Activated CD8-positive, alpha-beta memory T cell treated with anti-CD3 and anti-CD28 coated beads for 4 hours (primary cell): ENCODE measurements around the gene HMHB1.
"Not testable (repeated sequence)": the region's sequence is repeated elsewhere in the genome, so short reads cannot be mapped to it uniquely, and the experiment has no call there.

Source experiments
- DNase-seq, 2 donors: peaks; one replicate each; pipeline ENCODE4 v3.0.0-alpha.2; 2020; ENCODE audit warnings: low read depth in 2 of 2

HMHB1 gene

DNA sequence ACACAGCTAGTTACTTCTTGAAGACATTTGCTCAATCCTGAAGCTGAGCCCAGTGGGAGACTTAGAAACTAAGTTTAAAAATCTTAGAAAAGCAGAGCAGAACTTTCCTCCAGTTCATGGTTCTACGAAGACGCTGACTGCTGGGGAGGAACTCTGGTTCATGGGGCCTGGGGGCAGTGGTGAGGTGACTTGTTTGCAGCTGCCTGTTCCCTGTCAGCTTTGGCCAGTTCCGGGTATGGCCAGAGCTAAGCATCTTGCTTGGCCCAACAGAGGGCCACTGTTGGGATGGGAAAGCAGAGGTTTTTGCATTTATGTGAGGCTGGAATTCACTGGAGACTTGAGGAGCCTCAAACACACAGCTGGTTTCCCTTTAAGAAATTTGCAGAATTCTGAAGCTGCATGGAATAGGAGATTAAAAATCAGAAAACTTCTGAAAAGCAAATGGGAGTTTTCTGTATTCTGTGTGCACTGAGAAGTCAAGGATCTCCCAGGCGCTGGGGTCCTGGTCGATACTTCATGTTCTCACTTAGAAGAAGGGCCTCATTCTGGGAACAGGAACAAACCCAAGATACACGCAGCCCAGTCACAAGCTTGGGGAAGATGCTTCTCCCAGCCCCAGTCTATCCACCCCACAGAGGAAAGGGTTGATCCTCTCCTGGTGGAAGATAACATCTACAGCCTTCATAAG, 10.6 kb upstream of the HMHB1 start:
- no peak for DNase-seq

DNA sequence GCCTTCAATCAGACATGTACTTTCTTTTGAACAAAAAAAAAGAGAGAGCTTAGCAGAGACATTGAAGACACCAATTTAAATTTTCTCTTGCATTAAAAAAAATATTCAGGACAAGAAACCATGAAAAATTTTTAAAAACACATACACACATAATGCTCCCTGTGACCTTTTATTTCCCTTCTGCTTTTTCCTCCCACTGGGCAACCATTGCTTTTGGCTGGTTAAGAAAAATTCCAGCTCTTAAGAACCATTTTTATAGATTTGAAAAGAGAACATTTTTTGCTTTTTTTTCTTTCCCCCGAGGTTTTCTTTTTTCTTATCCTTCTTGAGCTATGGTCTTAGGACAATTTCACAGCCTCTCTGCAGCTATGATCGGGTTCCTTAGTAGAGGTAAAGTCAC, 6.1 kb upstream of the HMHB1 start:
- DNase-seq = no peak

DNA sequence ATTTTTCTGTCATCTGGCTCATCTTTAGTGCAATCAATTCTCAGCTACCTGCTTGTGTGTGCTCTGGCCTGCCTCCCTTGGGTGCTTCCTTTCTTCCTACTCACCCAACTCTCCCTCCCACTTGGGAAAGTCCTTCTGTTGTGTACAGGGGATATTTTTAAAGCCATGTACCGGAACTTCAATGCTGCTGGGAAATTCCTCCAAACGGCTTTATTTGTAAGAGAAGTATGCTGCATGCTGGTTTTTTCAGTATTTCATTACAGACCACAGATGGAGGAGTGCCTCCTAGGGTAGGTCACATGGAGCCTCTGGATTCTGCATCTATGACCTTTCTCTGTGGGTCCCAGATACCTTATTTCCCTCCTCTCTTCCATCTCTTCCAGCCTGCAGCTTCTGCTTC, 5.4 kb upstream of the HMHB1 start:
- DNase-seq = no peak

DNA sequence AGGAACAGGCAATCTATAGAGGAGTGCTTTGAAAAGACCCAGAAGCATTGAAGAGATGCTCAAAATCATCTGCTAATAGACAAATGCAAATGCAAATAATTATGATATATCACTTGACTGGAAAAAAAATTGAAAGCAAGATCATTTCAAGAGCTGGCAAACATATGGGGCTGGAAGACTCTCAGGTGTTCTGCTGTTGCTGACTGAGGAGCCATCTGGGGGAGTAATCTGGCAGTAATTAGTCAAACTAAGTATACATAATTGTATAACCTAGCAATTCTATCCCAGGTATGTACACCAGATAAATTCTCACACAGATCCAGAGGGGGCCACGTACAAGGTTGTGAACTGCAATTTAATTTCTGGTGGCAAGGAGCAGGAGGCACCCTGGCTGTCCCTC, 4.6 kb upstream of the HMHB1 start:
- no peak for DNase-seq

DNA sequence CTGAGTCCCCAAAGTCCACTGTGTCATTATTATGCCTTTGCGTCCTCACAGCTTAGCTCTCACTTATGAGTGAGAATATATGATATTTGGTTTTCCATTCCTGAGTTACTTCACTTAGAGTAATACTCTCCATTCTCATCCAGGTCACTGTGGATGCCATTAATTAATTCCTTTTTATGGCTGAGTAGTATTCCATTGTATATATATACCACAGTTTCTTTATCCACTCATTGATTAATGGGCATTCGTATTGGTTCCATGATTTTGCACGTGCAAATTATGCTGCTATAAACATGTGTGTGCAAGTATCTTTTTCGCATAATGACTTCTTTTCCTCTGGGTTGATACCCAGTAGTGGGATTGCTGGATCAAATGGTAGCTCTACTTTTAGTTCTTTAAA, 4.4 kb downstream of the HMHB1 start:
- not testable (repeated sequence) for DNase-seq

DNA sequence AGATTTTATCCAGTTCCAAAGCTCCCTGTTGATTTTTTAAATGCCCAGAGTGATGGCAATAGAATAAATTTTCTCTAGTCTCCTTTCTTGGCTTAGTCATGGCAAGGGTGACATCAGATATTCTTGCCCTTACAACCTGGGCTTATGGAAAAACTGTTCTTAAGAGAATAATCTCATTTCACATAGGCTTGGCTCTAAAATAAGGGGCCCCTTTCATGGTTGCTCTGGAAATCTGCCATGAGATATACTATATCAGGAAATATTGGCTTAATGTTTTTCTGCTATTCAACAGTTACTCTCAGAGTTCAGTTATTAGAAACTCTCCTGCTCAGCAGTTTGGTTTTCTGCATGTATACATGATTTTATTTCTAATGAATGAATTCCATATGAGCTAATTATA, 7.8 kb downstream of the HMHB1 start:
- DNase-seq = no peak

DNA sequence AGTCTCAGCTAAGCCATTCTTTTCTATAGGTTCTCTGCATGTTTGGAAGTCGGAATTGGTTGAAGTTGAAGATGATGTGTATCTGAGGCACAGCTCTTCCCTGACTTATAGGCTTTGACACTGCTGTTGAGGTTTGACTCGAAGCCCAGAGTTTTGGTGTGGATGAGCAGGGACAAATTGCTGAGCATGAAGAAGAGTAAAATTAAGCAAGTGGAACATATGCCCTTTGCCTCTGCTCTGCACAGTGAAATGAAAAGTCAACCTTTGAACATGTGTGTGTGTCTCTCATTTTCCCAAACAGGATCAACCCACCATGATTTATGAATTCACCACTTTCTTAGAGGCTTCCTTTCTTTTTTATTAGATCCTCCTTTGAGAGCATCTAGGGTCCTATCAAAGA, 8.5 kb downstream of the HMHB1 start:
- no peak for DNase-seq

DNA sequence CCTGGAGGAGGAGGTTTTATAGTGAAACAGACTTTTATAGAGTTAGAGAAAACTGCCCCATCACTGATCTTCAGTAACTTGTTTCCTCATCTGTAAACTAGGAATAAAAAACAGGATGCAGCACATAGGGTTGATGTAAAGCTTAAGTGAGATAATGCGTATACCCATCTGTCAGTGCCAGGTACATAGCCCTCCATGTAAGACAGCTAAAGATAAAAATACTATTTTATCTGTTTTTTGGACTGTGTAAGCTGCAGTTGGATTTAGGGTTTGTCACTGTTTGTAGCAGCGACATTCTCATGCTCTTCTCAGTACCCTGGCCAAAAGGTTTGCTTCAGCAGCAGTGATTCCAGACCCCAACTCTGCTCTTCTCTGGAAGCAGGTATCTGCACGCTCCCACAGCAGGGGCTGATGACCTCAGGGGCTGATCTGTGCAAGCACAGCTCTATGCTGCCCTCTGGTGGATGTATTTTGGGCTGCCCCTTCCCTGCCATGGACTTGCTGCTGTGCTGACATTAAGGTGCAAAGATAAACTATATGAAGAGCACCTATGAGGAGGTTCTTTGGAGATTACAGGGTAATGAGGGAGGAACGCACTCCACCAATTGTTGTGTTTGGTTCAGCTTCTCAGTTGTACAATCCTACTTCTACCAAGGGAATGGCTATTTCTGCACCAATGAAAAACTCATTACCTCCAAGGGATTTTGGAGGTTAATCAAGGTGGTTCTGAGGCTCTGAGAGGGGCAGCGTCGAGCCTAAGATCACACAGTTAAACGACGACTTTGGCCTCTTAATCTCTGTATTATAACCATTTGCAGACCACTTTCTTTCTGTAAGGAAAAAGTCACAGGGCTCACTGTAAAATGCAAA, 13.1 kb downstream of the HMHB1 start:
- DNase-seq = peak; percentile 72 to 74

DNA sequence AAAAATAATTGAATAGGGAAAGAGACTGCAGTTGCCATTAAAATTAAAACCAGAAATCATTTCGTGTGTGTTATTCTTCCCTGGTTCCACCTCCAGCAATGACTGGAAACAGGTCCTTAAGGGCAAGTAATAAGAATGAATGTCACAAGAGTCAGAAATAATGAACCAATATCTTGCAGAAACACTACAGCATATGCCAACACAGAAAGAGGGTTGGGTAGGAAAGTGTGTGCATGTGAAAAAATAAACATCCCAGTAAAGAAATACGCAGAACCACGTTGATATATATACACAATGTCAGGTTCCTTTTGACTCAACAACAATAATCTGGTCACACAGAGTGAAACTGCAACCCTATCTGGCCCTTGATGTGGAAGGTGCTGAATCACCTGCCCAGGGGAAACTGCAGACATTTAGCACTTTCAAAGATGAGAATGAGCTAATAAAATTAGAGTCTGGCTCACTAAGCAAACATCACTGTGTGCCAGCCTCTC, 15.0 kb downstream of the HMHB1 start:
- no peak for DNase-seq

DNA sequence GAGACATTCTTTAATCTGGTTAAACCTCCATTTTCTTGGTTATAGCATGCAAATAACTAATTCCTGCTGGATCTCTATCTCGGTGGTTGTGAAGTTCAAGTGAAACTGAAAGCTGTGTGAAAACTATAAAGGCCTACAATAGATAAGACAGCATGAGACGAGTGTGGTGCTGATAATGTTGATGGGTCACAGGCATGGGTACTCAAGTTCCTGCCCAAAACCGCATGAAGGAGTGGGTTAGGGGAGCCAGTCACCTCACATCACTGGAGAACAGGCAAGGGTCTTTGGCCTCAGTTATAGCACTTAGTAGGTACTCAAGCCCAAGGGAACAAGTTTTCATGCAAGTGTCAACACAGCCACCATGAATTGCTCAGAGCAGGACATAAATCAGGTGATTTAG, 16.7 kb downstream of the HMHB1 start:
- no peak for DNase-seq

DNA sequence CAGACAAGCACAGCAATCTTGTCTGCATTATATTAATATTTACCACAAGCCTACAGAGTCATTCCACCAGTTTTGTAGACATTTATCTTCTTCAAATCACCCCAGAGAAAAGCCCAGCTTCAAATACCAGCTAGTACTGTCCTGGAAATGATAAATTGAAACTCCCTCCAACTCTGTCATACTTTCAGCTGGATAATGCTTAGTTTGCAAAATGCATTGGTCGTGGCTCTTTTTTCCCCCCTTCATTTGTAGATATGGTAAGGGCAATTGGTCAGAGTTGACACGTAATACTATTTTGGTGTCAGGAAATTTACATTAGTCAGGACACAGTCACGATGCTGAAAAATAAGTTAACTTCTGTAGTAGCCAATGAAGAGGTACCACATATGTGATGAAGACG, 21.2 kb downstream of the HMHB1 start:
- no peak for DNase-seq

DNA sequence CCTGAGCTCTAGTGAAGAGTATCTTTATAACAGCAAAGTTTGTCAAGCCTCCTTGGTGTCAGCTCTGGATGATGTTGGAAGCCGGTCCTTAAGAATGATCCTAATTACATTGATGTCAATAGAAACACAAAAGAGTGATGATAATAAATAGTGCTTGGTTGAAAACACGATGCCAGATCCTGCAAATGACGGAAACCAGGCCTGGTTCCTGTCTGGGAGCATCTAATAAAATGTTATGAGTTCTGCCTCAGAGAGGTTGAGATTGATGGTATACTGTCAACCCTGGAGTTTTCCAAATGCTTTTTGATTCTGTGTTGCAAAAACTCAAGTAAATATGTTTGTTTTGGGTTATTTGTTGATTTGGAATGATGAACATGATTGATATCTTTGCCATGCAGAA, 23.3 kb downstream of the HMHB1 start:
- no peak for DNase-seq

DNA sequence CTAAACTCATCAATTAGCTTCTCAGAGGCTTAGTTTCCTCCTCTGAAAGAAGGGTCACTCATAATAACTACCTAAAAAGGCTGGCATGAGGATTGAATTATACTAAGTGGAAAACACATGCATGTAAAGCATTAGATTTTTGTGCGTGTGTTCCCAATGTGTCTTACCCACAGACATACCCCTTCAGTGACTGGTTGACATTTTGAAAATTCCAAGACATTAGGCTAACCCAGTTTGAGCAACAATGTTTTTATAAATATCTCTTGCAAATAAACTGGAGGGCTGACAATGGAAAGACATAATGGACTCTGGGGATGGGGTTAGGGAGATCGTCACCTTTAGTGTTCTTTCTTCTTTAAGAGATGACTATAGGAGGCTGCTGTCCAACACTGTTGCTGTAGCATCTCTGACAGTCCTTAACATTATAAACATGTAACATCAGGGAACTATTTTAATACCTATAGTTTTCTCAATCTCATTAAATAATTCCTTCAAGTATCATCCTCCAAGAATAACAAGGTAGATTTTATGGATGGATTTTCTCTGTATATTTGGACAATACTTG, 24.3 kb downstream of the HMHB1 start:
- no peak for DNase-seq

DNA sequence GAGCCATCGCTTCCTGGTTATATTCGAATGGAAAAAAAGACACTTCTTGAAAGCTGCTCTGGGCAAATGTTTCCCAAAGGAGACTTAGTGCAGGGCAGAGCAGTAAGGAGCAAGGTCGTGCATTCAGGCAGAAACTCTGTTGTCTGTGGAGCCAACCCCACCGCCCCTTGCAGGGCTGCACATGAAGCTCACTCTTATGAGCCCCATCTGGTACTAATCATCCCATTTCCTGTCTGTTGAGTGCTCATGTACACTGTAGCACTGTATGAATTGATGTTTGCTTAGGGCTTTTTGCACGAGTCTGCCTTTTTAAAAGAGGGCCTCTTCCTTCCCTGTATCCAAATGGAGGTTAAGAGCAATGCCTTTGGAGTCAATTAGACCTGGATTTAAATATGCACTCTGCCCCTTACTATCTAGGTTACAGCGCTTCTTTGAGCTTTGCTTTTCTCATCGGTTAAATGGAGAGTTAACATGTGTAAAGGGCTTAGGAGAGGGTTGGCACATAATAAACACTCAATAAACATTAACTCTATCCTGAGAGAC, 25.4 kb downstream of the HMHB1 start:
- DNase-seq = no peak

DNA sequence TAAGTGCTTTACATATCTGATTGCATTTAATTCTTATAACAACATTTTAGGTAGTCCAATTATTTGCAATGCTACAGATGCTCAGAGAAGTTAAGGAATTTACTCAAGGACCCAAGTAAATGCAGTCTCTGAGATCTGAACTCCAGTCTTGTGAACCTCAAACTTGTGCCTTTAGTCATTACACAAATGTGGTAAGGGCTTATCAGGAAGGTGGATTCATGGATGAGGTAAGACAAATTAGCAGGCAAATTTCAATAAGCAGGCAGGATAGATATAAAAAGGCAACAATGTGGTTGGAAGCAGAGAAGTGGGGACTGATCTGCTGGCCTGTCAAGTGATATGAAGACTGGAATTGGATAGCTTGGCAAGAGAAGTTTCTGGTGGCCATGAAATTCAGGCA, 29.5 kb downstream of the HMHB1 start:
- DNase-seq = no peak

DNA sequence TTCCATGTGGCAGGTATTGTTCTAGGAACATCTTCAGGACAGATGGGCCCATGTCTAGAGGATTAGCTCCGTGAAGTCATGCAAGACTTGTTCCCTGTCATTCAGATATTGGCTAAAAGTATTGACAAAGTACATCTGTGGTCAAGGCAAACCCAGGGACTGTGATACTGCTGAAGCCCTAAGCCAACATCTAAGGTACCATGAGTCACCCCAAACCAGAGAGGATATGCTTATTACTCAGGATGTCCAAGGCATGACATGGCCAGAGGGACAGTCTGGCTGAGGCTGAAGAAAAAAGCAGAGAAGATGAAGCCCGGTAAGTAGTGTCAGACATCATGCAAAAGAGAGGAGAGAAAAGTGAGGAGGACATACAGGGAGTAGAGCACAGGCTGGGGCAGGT, 31.0 kb downstream of the HMHB1 start:
- DNase-seq = no peak

DNA sequence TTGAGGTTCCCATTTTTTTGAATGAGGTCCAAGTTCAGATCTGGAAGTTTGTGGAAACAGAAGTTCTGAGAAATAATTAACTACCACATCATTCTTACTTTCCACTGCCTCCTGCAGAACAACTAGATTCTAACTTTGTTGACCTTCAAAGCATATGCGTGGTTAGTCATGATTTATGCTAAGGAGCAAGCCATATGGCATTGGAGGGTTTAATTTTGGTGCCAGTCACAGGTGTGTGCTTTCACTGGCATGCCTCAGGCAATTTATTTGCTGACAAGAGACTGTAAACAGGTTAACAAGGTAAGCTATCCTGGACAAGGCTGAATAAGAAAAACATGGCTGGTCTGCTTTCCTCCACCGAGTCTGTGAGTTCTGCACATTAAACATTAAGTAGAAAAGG, 31.5 kb downstream of the HMHB1 start:
- DNase-seq = no peak

DNA sequence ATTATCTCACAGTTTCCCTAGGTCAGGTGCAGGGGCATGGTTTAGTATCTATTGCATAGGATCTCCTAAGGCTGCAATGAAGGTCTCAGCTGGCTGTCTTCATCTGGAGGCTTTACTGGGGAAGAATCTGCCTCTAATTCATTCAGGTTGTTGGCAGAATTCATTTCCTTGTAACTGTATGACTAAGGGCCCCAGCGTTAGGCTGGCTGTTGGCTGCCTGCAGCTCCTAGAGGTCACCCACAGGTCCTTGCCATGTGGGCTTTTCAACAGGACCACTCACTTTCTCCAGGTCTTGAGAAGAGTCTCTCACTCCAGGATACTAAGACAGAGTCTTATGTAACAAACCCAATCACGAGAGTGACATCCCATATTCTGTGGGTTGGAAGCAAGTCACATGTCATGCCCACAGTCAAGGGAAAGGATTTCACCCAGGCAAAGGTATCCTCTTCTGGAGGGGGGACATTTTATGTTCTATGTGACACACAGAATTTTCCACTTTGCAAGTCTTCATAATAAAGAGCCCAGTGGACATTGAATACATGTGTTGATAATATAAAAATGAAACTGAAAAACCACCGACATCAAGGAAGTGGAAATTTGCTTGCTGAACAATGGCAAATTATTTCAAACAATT, 38.2 kb downstream of the HMHB1 start:
- no peak for DNase-seq

DNA sequence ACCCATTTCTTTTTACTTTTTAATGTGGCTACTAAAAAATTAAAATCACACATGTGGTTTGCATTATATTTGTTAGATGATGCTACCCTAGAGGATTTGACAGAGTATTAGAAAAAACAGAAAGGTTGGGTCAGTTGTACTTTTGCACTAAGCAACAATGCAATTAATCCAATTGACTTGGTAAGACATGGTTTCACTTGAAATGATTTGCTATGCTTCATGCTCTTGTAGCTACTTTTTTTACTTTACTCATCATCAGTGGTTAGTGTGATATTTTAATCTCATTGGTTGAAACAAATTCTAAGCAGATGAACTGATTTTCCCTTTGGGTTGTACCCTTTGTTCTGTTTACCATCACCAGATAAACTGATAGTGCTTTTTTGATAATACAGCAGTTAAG, 39.4 kb downstream of the HMHB1 start:
- DNase-seq = no peak

DNA sequence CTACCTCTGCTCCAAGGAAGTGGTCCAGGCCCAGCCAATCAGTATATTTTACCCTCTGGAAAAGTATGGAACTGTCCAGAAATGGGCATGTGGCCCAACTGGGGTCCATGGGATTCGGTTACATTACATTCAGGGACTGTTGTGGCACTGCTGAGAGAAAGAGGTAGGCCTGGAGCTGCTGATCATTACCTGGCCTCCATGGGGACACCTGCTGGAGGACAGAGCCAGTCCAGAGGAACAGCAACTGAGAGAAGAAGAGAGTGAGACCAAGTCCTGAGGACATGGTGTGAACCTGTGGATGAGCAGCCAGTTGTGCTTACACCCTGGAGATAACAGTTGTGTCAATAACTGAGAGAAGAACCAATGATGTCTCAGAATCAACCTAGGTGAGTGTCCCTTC, 48.2 kb downstream of the HMHB1 start:
- DNase-seq = no peak

DNA sequence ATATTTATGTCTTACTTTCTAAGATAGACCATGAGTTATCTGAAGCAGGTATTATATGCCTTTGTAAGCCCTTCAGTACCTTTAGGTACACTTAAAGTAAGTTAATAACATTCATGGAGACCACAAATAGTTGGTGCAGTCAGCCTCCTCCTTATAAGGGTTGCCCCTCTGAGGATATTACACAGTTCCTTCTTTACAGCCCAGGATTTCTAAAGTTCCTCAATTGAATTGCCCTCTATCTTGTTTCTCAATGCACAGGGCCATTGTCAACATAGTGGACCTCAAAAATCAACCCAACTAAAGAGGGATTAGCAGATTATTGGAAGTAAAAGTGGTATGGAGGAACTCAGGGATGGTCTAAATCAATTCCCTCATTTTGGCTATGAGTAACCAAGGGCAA, 50.3 kb downstream of the HMHB1 start:
- DNase-seq = no peak

DNA sequence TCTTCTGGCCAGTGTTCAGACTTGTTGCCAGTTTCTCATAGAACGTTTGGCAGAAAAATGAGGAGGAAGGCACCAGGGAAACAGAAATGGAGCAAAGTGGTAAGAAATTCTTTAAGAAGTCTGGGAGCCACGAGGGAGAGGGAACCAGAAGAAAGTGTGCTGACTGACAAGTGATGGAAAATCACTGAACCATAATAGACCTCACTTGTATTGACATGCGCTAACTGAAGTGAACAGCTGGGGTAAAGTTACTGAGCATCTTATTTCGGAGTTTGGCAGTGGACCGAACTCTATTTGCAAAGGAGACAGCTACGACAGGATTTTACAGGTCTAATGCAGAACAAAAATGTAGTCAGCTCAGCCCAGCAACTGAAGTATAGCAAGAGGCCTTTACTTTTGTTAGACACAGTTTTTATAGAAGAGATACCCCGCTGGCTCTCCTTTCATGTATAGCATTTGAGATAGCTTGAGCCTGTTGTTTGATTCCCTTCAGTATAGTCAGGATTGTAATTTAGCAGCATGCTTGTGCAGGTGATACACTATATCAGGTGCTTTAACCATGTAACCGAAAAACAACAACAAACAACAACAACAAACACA, 53.6 kb downstream of the HMHB1 start:
- no peak for DNase-seq
